Liver (tissue), 2 donors: ENCODE results near the gene C9orf85.

ENCODE experiments used
- CTCF ChIP-seq: fragments of 150-350 bp; IDR thresholded peaks from 2 replicates; pipeline ENCODE4 v1.5.1; 2017; ENCODE audit warnings: improper control_type of control experiment, low read depth, low read length; ENCODE audit not compliant: missing input control
- ZBTB33 ChIP-seq: IDR thresholded peaks from 2 replicates; pipeline ENCODE4 v1.6.1; 2016; ENCODE audit warnings: antibody characterized with exemption
- donor health status: healthy.

DNA sequence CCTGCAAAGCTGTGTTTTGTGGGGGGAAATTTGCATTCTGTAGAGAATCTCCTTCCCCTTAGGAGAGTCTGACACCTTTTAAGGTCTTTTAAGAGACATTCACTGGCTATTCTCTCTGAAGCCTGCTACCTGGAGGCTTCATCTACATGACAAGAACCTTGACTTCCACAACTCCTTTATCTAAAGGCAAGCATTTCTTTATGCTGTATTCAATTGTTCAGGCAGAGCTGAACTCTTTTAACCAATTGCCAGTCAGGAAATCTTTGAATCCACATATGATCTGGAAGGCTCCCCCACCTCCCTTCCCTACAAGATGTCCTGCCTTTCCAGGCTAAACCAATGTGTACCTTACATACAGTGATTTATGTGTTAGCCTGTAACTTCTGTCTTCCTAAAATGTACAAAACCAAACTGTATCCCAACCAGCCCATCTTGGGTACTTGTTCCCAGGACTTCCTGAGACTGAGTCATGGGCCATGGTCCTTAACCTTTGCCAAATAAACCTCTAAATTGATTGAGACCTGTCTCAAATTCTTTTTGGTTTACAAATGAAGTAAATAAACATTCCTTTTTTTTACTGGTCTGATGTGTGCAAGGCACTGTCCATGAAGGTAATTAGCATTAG, 9.9 kb downstream of the C9orf85 start:
- TF ChIP-seq CTCF, result no peak
- no peak for TF ChIP-seq ZBTB33
